Measurements from ENCODE around the gene HIC1.

DNA sequence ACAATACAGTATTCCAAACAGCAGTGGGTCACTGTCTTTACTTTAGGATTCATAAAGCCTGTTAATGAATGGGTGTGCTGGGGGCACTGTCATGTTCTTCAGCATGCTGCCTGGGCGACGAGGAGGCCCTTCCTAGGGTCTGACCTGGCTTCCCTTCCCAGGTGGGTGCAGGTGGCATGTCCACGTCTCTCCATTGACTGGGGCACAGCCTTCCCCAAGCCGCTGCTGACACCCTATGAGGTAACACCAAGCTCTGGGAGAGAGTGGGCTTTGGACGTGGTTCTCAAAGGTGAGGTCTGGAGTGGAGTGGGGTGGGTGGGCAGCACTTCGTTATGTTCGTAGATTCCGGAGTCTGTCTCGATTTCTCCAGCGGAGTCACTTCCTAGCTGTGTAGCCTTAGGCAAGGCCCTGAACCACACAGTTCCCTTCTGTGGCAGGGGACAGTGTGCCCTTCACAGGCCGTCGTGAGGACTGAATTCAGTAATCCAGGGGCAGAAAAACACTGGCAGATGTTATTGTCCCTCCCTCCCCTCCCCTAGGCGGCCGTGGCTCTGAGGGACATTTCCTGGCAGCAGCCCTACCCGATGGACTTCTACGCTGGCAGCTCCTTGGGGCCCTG, 13.9 kb upstream of the HIC1 start:
- TF ChIP-seq, protein P1, sequence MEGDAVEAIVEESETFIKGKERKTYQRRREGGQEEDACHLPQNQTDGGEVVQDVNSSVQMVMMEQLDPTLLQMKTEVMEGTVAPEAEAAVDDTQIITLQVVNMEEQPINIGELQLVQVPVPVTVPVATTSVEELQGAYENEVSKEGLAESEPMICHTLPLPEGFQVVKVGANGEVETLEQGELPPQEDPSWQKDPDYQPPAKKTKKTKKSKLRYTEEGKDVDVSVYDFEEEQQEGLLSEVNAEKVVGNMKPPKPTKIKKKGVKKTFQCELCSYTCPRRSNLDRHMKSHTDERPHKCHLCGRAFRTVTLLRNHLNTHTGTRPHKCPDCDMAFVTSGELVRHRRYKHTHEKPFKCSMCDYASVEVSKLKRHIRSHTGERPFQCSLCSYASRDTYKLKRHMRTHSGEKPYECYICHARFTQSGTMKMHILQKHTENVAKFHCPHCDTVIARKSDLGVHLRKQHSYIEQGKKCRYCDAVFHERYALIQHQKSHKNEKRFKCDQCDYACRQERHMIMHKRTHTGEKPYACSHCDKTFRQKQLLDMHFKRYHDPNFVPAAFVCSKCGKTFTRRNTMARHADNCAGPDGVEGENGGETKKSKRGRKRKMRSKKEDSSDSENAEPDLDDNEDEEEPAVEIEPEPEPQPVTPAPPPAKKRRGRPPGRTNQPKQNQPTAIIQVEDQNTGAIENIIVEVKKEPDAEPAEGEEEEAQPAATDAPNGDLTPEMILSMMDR (IDR thresholded peaks at IDR 0.05; ENCODE audit: poor library complexity), result no peak
- TF ChIP-seq EZH2phosphoT487 (IDR thresholded peaks at IDR 0.05; ENCODE audit: low read depth, severe bottlenecking, unreplicated experiment), result no peak
